ENCODE data around the gene SKA3.
A peak's percentile ranks its signal among the peaks of the same experiment; 100 is the strongest.

The SKA3 gene

GRCh38 chr13:21176215-21176981, at the start of gene SKA3, which contains the start of gene MRPL57:
TSS of gene SKA3 (minus strand) at chr13:21176552. CDS start at chr13:21176477, 75 bp downstream.
TSS of gene MRPL57 (plus strand) at chr13:21176658. CDS start at chr13:21176917, 259 bp downstream.
- ChIA-PET POLR2A (interaction anchor here (0.6 to 2.1 kb wide), 20 partner anchors 9 to 979 kb away, joined by 3 to 8 read pairs (median 4); partner anchors contain the start of genes MICU2 and XPO4), CTCF (interaction anchor here (0.6 to 1.0 kb wide), 4 partner anchors 24 to 1009 kb away, joined by 3 read pairs; no protein-coding TSS in a partner anchor)
- H3K27ac ChIP-seq (ENCODE audit: extremely low read depth, low read depth, low read length), result peak within 1 kb of the TSS; percentile 87
- peak within 1 kb of the TSS; percentile 98 for H3K4me3 ChIP-seq (ENCODE audit: low read depth, low read length)
- no peaks in the 10 kb centered on the region for H3K9me3 ChIP-seq (ENCODE audit: control insufficient read depth, insufficient read depth, low read depth, low read length)
- H3K4me1 ChIP-seq (ENCODE audit: control insufficient read depth, insufficient read depth, low read length), result no peaks in the 10 kb centered on the region
- H3K36me3 ChIP-seq (ENCODE audit: control insufficient read depth in 2 of 2, insufficient read depth in 1 of 2, low read length in 2 of 2), result peaks cover 10 to 18% of the 10 kb centered on the region in 2 experiments
- TF ChIP-seq HOXC10 (CRISPR knock-in tag; IDR thresholded peaks at IDR 0.05) (no peak), ZNF214 (tag by site-specific recombination; IDR thresholded peaks at IDR 0.05; ENCODE audit: borderline replicate concordance) (no peak), GFI1B (tag by site-specific recombination; IDR thresholded peaks at IDR 0.05) (no peak), ZNF843 (tag by site-specific recombination; IDR thresholded peaks at IDR 0.05) (peak; percentile 58; the same call in 1 of the 2 replicates), ZNF830 (tag by site-specific recombination; IDR thresholded peaks at IDR 0.05; ENCODE audit: low read depth) (no peak), ZNF426 (tag by site-specific recombination; IDR thresholded peaks at IDR 0.05) (no peak), ZNF10 (tag by site-specific recombination; IDR thresholded peaks at IDR 0.05) (no peak; the same call in 1 of the 2 replicates), ZNF274 (IDR thresholded peaks at IDR 0.05; ENCODE audit: low read length) (no peak), ZNF274 (tag by site-specific recombination; IDR thresholded peaks at IDR 0.05; ENCODE audit: borderline replicate concordance) (no peak), ZNF626 (tag by site-specific recombination; IDR thresholded peaks at IDR 0.05) (no peak), ZNF707 (tag by site-specific recombination; IDR thresholded peaks at IDR 0.05) (no peak), ZNF549 (tag by site-specific recombination; IDR thresholded peaks at IDR 0.05) (no peak), ZBTB48 (tag by site-specific recombination; IDR thresholded peaks at IDR 0.05) (0 out of 2 replicates have a peak, but pooled peaks have one; percentile 35), ZNF510 (tag by site-specific recombination; IDR thresholded peaks at IDR 0.05; ENCODE audit: insufficient replicate concordance) (no peak), ZNF302 (tag by site-specific recombination; IDR thresholded peaks at IDR 0.05; ENCODE audit: low read depth) (no peak), ZFHX2 (tag by site-specific recombination; conservative IDR thresholded peaks at IDR 0.05) (peak; percentile 90), ZNF416 (tag by site-specific recombination; IDR thresholded peaks at IDR 0.05) (no peak), ZBTB20 (tag by site-specific recombination; IDR thresholded peaks at IDR 0.05) (peak; percentile 92), ZFP37 (tag by site-specific recombination; IDR thresholded peaks at IDR 0.05) (peak; percentile 76), ZNF169 (tag by site-specific recombination; IDR thresholded peaks at IDR 0.05) (no peak), IKZF3 (tag by site-specific recombination; IDR thresholded peaks at IDR 0.05) (peak; percentile 40; the same call in 1 of the 2 replicates), PRDM6 (tag by site-specific recombination; IDR thresholded peaks at IDR 0.05) (no peak), ZNF623 (tag by site-specific recombination; IDR thresholded peaks at IDR 0.05) (no peak), HOXD13 (CRISPR knock-in tag; IDR thresholded peaks at IDR 0.05; ENCODE audit: borderline replicate concordance) (no peak), ZXDB (tag by site-specific recombination; IDR thresholded peaks at IDR 0.05) (peak; percentile 99), ZNF48 (tag by site-specific recombination; IDR thresholded peaks at IDR 0.05) (no peak), ZNF513 (tag by site-specific recombination; IDR thresholded peaks at IDR 0.05) (no peak), ZNF23 (tag by site-specific recombination; IDR thresholded peaks at IDR 0.05; ENCODE audit: borderline replicate concordance) (no peak), ZSCAN23 (tag by site-specific recombination; IDR thresholded peaks at IDR 0.05) (no peak), KLF8 (tag by site-specific recombination; IDR thresholded peaks at IDR 0.05) (peak; percentile 68; the same call in 1 of the 2 replicates), EGR2 (tag by site-specific recombination; IDR thresholded peaks at IDR 0.05; ENCODE audit: low read depth) (peak; percentile 56), ZSCAN30 (tag by site-specific recombination; IDR thresholded peaks at IDR 0.05) (no peak)
- TF ChIP-seq, protein P1, sequence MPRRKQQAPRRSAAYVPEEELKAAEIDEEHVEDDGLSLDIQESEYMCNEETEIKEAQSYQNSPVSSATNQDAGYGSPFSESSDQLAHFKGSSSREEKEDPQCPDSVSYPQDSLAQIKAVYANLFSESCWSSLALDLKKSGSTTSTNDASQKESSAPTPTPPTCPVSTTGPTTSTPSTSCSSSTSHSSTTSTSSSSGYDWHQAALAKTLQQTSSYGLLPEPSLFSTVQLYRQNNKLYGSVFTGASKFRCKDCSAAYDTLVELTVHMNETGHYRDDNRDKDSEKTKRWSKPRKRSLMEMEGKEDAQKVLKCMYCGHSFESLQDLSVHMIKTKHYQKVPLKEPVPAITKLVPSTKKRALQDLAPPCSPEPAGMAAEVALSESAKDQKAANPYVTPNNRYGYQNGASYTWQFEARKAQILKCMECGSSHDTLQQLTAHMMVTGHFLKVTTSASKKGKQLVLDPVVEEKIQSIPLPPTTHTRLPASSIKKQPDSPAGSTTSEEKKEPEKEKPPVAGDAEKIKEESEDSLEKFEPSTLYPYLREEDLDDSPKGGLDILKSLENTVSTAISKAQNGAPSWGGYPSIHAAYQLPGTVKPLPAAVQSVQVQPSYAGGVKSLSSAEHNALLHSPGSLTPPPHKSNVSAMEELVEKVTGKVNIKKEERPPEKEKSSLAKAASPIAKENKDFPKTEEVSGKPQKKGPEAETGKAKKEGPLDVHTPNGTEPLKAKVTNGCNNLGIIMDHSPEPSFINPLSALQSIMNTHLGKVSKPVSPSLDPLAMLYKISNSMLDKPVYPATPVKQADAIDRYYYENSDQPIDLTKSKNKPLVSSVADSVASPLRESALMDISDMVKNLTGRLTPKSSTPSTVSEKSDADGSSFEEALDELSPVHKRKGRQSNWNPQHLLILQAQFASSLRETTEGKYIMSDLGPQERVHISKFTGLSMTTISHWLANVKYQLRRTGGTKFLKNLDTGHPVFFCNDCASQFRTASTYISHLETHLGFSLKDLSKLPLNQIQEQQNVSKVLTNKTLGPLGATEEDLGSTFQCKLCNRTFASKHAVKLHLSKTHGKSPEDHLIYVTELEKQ (tag by site-specific recombination; IDR thresholded peaks at IDR 0.05; ENCODE audit: borderline replicate concordance), result no peak
